NCI-H2081 treated with DMSO at 0.1 percent for 48 hours (cell line): ENCODE data around the gene GHRHR.

Experiments used
- DNase-seq: peaks from one replicate; lab custom pipeline; 2025; lab: John Stamatoyannopoulos, UW

Gene GHRHR

DNA sequence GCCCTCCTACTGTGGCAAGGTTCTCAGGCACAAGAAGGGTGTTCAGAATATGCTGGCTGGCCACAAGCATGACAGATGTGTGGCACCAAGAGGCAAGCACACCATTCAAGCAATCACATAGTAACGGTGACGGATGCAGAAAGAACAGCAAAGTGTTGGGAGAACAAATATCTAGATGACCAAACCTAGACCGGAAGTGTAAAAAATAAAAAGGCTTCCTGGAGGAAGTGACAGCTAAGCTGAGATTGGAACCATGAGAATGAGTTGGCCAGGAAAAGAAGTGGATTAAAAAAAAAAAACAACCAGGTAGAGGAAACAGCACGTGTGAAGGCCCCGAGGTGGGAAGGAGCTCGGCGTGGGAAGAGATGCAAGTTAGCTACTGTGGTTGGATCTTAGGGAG is 22.0 kb downstream of the GHRHR start:
- DNase-seq = no peak

DNA sequence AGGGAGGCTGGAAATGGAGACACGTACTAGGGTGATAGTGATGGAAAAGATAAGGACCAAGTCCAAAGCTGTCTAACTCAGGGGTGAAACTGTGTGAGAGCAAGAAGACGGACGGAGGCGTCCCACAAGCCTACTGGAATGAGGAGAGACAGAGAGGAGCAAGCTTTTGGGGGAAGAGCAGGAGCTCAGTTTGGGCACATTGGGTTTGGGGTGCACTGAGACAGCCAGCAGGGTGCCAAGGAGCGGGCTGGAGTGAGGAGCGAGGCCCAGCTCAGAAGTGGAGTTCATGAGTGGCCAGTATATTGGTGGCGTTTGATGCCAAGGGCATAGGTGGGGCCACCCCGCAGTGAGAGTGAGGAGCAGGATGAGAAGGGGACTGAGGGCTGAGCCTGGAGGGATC is 22.6 kb downstream of the GHRHR start:
- DNase-seq = no peak

- DNase-seq = no peak
Measured at GRCh38 chr7:30986738-30987137, 23.0 kb downstream of the GHRHR start.

DNA sequence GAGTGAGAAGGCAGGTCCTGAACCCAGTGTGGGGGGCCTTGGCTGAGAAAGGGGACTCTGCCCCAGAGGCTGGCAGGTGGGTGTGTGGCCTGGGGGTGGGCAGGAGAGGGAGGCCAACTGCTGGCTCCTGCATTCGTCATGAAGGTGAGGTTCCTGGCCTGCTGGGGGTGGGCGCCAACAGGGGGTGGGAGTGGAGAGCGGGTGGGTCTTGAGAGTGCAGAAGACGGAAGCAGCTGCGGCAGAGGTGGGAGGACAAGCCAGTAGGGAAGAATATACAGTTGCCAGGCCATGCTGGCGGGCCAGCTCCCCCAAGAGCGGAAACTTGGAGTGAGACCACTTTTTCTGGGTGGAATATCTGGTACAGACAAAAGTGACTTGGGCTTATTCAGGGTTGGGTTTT is 23.4 kb downstream of the GHRHR start:
- no peak for DNase-seq

DNA sequence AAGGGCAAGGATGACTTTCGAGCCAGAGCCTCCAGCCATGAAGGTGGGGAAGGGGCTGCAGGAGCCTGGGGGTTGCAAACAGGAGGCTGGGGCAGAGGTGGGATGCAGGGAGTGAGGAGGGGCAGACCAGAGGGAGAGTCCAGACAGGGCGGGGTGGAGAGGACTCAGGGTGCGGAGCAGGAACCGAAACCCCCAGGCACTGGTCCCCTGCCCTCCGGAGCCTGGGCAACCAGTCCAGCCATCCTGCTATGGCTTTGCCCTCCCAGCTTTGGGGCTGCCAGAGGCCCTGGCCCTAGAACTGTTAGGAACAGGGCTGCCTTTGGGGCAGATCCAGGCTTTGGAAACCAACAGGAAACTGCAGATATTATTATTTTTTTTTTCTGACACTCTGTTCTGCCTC is 24.2 kb downstream of the GHRHR start:
- no peak for DNase-seq

- DNase-seq = no peak
Measured at GRCh38 chr7:30988351-30989005, 24.7 kb downstream of the GHRHR start.

GRCh38 chr7:30989008-30989823 is 25.5 kb downstream of the GHRHR start:
- DNase-seq = no peak

GRCh38 chr7:30989824-30990672 is 26.3 kb downstream of the GHRHR start:
- no peak for DNase-seq

DNA sequence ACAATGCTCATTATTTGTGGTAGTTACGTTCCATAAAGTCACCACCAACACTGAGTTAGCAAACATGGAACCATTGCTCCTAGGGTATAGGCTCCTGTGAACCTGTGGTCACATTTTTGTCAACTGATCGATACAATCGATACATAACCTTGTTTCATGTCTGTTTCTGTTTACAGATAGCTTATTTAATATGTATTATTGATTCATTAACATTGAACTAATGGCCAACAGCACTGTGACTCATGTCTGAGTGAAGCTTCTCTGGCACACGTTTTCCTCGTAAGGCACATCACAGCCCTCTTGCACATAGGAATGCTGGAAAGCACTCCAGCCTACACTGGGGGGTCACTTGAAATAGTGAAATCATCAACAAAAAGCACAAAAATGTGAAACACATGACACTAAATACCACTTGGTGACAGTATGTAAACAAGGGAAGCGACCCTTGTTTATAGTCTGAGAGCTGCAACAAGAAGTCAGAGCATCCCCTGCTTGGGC is 27.0 kb downstream of the GHRHR start:
- DNase-seq = no peak

DNA sequence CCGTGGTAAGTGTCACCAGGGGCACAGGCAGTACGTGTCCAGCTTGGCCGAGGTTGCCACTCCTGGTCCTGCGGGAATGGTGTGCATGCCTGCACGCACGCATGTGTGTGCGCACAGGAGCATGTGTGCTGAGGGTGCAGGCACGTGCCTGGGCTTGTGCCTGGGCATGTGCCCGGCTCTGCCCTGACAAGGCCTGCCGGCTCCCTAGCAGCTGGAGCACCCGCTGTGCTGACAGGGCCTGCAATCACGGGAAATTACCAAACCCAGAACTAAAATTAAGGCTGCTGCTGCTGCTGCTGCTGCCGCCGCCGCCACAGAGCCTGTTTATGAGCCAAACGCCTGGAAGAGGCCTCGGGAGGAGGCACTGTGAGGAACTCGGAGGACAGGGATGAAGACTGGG is 28.7 kb downstream of the GHRHR start:
- DNase-seq = no peak

- DNase-seq = no peak
Measured at GRCh38 chr7:30994206-30995100, 30.7 kb downstream of the GHRHR start.

DNA sequence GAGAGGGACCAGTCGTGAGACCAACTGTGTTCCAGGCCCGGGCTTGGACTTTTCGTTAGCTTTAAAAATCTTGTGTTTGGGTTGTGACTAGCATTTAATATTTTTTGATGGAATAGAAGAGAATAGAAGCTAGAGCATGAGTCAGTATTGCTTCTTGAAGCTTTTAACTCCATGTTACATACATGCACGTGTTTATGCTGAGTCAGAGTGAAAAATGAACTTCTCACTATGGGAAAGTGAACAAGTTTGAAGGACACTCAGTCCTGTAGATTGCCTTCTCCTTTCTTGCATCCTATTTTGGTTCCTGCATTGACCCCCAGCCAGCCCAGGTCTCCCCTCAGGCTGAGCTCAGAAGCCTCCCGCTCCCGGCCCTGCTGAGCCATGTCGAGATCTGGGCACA is 31.8 kb downstream of the GHRHR start:
- no peak for DNase-seq

DNA sequence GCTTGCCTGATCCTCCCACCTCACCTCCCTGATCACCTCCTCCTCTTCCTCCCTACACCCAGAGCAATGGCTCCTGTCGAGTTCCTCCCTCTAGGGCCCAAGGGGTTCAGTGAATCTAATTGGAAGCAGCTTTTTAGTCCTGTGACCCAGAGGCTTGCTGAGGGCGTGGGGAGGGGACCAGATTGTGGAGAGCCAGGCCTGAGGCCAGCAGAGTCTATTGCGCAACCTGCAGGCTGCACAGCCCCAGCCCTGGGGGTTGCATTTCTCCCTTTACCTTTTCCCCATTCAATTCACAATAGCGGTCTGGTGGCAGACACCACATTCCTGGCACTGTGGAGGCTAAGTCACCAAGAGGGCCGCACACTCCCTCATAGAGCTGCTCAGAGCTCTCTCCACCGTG is 32.5 kb downstream of the GHRHR start:
- no peak for DNase-seq

DNA sequence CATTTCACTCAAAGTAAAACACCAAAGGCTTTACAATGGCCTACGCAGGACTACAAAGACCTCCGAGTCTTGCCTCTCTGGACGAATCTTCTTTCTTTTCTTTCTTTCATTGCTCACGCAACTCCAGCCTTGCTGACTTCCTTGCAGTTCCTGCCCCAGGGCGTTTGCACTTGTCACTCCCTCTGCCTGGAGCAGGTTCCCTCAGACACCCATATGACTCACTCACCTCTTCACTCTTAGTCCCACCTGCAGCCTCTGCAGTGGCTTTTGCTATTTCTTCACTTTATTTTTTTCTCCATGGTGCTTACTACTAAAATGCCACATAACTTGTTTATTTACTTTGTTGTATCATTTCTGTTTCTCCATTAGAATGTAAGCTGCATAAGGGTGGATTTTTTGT is 33.1 kb downstream of the GHRHR start:
- DNase-seq = no peak

DNA sequence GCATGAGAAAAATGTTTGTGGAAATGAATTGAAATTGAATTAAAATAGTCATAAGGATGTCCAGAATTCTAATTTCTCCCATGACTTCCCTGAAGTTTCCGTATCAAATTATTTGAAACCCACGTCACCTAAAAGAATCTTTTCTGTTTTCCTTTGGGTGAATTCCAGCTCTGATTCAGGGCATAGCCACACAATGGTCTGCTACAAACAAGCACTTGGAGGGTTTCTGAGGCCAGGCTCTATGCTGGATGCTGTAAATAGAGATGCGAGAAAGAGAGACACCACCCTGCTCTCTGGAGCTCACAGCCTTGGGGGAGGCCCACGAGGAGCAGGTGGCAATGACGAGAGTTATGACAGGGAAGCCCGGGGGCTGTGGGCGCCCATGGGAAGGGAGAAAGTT is 33.6 kb downstream of the GHRHR start:
- DNase-seq = no peak

DNA sequence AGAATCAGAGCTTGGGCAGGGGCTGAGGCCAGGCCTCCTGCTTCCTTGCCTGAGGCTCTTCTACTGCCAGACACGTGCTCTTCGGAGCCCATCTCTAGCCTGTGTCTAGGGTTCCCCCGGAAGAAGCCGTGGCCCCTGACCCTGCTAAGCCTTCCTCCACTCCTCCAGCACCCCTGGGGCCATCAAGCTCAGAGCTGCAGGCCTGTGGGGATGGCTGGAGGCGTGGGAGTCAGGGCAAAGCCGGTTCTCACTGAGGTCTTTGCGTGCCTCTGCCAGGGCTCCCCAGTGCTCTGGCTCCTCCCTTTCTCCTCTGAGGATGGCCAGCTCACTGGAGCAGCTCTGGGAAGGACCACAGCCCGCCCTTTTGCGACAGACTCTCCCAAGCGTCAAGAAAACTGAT is 34.4 kb downstream of the GHRHR start:
- DNase-seq = no peak

DNA sequence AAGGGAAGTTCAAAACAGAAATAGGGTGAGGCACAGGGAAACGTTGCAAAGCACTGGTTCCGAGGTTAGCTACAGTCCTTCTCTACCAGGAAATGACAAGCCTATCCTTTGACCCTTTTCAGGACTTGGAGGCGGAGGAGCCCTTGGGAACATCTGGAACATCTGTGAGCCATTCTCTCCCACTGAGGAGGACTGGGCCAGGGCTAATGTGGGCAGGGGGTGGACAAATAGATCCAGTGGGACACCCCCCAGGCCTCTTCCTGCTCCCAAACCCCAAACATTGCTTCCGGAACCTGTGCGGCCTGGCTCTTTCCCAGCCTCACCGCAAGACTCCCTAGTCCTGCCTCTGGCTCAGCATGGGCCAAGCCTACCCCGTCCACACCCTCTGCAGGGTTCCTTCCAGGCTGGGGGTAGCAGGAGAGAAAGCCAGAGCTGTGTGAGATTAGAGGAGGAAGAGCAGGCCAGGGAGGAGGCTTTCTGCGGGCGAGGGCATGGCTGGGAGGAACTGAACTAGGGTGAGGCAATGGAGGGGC is 36.5 kb downstream of the GHRHR start:
- DNase-seq = no peak

- no peak for DNase-seq
Measured at GRCh38 chr7:31000779-31001178, 37.0 kb downstream of the GHRHR start.

- no peak for DNase-seq
Measured at GRCh38 chr7:31002256-31002655, 38.5 kb downstream of the GHRHR start.

DNA sequence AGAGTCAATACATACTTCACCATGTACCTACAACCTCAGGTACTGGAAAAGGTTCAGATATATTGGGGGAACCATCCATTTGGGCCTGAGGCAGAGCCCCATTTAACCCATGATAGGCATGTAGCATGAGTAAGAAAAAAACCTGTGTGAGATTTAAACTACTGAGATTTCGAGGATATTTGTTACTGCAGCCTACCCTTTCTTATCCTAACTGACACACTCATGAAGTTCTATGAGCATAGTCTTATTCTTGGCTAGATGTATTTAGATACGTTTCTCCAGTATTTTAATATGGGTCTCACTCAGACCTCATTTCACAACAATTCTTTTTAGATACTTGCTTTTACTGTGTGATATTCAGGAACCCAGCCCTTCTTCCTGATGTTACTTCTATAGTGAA is 39.3 kb downstream of the GHRHR start:
- no peak for DNase-seq

DNA sequence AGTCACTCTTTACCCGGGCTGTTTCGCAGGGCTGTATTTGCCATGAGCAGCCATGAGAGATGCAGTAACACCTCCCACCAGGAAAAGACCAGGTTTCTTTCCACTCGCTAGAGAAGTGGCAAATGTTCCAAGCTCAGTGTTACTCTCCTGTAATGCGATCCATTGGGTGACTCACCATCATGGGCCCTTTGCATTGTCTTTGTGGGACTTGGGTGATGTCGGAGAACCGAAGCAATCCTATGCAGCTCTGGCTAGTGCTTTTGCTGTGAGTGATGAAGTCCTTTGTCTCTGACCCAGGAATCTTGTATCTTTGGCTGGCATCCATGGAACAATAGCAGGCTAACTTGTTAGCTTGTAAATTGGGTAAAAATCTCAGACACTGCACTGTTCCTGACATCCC is 40.0 kb downstream of the GHRHR start:
- DNase-seq = no peak
